ENCODE results near the gene CDCA3. TPM values are rescaled to one million over a fixed set of nuclear protein-coding genes. Genes with fewer than 3 reads are reported as not detected.

The CDCA3 gene
- total RNA-seq, 2 experiments from 2014 or later, result 151 to 222 TPM

DNA sequence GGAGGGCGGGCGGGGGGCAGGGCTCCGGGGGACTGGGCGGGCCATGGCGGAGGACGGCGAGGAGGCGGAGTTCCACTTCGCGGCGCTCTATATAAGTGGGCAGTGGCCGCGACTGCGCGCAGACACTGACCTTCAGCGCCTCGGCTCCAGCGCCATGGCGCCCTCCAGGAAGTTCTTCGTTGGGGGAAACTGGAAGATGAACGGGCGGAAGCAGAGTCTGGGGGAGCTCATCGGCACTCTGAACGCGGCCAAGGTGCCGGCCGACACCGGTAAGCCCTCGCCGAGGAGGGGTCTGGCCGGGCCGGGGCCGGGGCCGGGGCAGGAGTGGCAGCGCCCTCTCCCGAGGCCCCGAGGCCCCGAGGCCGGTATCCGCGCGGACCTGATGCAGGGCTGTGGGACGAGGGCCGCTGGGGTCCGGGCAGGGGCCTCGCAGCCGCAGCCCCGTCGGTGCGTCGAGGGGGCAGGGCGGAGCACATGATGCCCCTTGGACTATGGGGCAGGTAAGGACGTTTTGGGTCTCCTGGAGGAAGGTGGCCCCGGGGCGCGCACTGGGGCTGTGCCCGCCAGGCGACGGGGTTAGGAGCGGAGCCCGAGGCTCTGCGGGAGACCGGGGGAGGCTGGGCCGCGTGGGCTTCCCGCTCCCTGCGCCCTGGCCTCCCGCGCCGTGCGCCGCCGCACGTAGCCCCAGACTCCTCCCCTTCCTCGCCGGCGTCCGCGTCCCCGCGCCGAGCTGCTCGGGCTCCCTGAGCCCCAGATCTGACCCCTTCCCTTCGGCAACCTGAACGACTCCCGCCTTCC, 16.5 kb upstream of the CDCA3 start, which contains the start of gene TPI1:
TSS of gene TPI1 (plus strand) at position 119 of the 798 bp plus-strand sequence. CDS start at position 155, 36 bp downstream.
- H3K36me3 ChIP-seq (ENCODE audit: insufficient read depth, low read length), result peaks cover 79% of the 10 kb centered on the region
- peak within 1 kb of the TSS; percentile 100 for H3K4me2 ChIP-seq (ENCODE audit: low read length)
- peak; percentile 79 for DNase-seq (ENCODE audit: low spot score)
- CTCF ChIA-PET (ENCODE audit: unreplicated experiment), result interaction anchor here (1.0 to 2.0 kb wide), 4 partner anchors 15 to 28 kb away, joined by 4 to 7 read pairs (median 6); partner anchors contain the start of gene USP5
- no TSS peak for BruUV-seq (replicated peaks)
- 0 out of 2 replicates have a peak, but pooled peaks cover 10% of the 10 kb centered on the region for H4K20me1 ChIP-seq (ENCODE audit: insufficient read depth, low read length)
- POLR2A ChIA-PET, result interaction anchor here (0.5 to 6.0 kb wide), 9 partner anchors 15 to 365 kb away, joined by 3 to 60 read pairs (median 3); partner anchors contain the start of genes CDCA3, GNB3 and USP5
- peak within 1 kb of the TSS; percentile 66 for H3K27ac ChIP-seq (ENCODE audit: low read depth, low read length, poor library complexity, severe bottlenecking)
- H3K4me1 ChIP-seq (ENCODE audit: insufficient read depth, low read length, poor library complexity, severe bottlenecking), result peaks cover 51% of the 10 kb centered on the region
- H3K4me3 ChIP-seq (ENCODE audit: low read depth, low read length, poor library complexity, severe bottlenecking), result peak within 1 kb of the TSS; percentile 93
- intact Hi-C loops (cut with micrococcal nuclease; ENCODE audit: unreplicated experiment), result loop anchor here (1.0 to 5.0 kb wide), 4 partner anchors 15 to 225 kb away; partner anchors contain the start of genes C1R, GNB3 and USP5
- H2AFZ ChIP-seq (ENCODE audit: low read length), result peak within 1 kb of the TSS; percentile 36; the same call in 1 of the 2 replicates
- H3K9me3 ChIP-seq (ENCODE audit: low read length), result no peaks in the 10 kb centered on the region
- peaks cover 18% of the 10 kb centered on the region; the same call in 1 of the 2 replicates for H3K79me2 ChIP-seq (ENCODE audit: insufficient read depth, low read depth, low read length)
- TF ChIP-seq, protein P1, sequence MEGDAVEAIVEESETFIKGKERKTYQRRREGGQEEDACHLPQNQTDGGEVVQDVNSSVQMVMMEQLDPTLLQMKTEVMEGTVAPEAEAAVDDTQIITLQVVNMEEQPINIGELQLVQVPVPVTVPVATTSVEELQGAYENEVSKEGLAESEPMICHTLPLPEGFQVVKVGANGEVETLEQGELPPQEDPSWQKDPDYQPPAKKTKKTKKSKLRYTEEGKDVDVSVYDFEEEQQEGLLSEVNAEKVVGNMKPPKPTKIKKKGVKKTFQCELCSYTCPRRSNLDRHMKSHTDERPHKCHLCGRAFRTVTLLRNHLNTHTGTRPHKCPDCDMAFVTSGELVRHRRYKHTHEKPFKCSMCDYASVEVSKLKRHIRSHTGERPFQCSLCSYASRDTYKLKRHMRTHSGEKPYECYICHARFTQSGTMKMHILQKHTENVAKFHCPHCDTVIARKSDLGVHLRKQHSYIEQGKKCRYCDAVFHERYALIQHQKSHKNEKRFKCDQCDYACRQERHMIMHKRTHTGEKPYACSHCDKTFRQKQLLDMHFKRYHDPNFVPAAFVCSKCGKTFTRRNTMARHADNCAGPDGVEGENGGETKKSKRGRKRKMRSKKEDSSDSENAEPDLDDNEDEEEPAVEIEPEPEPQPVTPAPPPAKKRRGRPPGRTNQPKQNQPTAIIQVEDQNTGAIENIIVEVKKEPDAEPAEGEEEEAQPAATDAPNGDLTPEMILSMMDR (conservative IDR thresholded peaks at IDR 0.05; ENCODE audit: low read length), result no peak
- no peak for TF ChIP-seq EZH2phosphoT487 (IDR thresholded peaks at IDR 0.05; ENCODE audit: borderline replicate concordance, low read depth, low read length)
- no peaks in the 10 kb centered on the region for H3K9me2 ChIP-seq (ENCODE audit: insufficient read depth, low read length)

DNA sequence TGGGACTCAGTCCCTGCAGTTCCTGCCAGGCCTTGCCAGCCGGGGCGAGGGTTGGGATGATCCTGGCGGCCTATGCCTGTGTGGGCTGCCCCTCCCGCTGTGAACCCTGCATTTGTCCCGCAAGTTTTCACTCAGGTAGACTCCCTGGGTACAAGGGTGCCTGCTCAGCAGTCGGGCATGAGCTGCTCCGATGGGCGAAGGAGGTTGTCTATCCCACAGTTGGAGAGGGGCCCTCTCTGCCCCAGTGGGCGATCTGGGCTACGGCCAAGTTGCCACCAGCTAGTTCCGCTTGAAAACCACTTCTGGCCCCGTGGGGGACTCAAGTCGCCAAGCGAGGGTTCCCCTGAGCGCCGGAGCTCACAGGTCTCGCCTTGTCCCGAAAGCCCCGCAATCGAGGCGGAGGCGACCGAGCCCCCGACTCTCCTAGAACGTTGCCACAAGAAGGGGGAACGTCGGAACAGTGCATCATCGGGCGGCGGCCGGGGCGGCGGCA, 15.9 kb upstream of the CDCA3 start:
- Histone ChIP-seq H3K4me3 (ENCODE audit: low read depth, low read length, poor library complexity, severe bottlenecking) (peak overlapping the region; percentile 93), H3K9me2 (ENCODE audit: insufficient read depth, low read length) (no peaks in the 10 kb centered on the region), H4K20me1 (ENCODE audit: insufficient read depth, low read length) (0 out of 2 replicates have a peak, but pooled peaks cover 8% of the 10 kb centered on the region), H3K9me3 (ENCODE audit: low read length) (no peaks in the 10 kb centered on the region), H3K79me2 (ENCODE audit: insufficient read depth, low read depth, low read length) (peaks cover 16% of the 10 kb centered on the region; the same call in 1 of the 2 replicates), H3K4me2 (ENCODE audit: low read length) (peak overlapping the region; percentile 100), H3K36me3 (ENCODE audit: insufficient read depth, low read length) (peaks cover 81% of the 10 kb centered on the region), H2AFZ (ENCODE audit: low read length) (no peak overlapping the region), H3K4me1 (ENCODE audit: insufficient read depth, low read length, poor library complexity, severe bottlenecking) (peaks cover 47% of the 10 kb centered on the region), H3K27ac (ENCODE audit: low read depth, low read length, poor library complexity, severe bottlenecking) (no peak overlapping the region)
- no peak for TF ChIP-seq EZH2phosphoT487 (IDR thresholded peaks at IDR 0.05; ENCODE audit: borderline replicate concordance, low read depth, low read length)
- TF ChIP-seq, protein P1 (conservative IDR thresholded peaks at IDR 0.05; ENCODE audit: low read length), result no peak
- no TSS peak for BruUV-seq (replicated peaks)
- ChIA-PET CTCF (ENCODE audit: unreplicated experiment) (interaction anchor here (0.5 to 2.0 kb wide), 4 partner anchors 14 to 143 kb away, joined by 3 to 7 read pairs (median 5); partner anchors contain the start of gene USP5), POLR2A (interaction anchor here (0.6 to 6.0 kb wide), 9 partner anchors 8 to 1483 kb away, joined by 3 to 60 read pairs (median 4); partner anchors contain the start of genes CDCA3, GNB3 and USP5)
- DNase-seq (ENCODE audit: low spot score), result no peak
- intact Hi-C loops (cut with micrococcal nuclease; ENCODE audit: unreplicated experiment), result loop anchor here (1.0 to 5.0 kb wide), 2 partner anchors 15 to 225 kb away; partner anchors contain the start of genes C1R and USP5

Measured in OCI-LY7 (cell line).